HTR-8/SVneo (cell line): ENCODE data around the gene IDS.
"Not testable (repeated sequence)": the region's sequence is repeated elsewhere in the genome, so short reads cannot be mapped to it uniquely, and the experiment has no call there.

ENCODE experiments used
- DNase-seq: peaks from one replicate; pipeline ENCODE4 v3.0.0; 2011; ENCODE audit warnings: low spot score, mixed read lengths; ENCODE audit not compliant: insufficient read length
- FAIRE-seq: peaks from 2 replicates; lab custom pipeline; 2011; peaks lifted over from hg19 to GRCh38; lab: Jason Lieb, UNC

The IDS gene

GRCh38 chrX:149504226-149504914 lies 736 bp downstream of the IDS start:
- FAIRE-seq (no peak), DNase-seq (no peak)

- FAIRE-seq, DNase-seq: not testable (repeated sequence)
Observed at GRCh38 chrX:149503446-149503845, 1.7 kb downstream of the IDS start.

- not testable (repeated sequence) for DNase-seq
Observed at GRCh38 chrX:149502923-149503322, 2.2 kb downstream of the IDS start.

GRCh38 chrX:149499766-149500165 lies 5.3 kb downstream of the IDS start:
- FAIRE-seq (no peak), DNase-seq (no peak)

More at GRCh38 chrX:149502923-149503322, 2.2 kb downstream of the IDS start:
- FAIRE-seq, result not testable (repeated sequence)

GRCh38 chrX:149498767-149499166 lies 6.3 kb downstream of the IDS start:
- DNase-seq (no peak), FAIRE-seq (no peak)

DNA sequence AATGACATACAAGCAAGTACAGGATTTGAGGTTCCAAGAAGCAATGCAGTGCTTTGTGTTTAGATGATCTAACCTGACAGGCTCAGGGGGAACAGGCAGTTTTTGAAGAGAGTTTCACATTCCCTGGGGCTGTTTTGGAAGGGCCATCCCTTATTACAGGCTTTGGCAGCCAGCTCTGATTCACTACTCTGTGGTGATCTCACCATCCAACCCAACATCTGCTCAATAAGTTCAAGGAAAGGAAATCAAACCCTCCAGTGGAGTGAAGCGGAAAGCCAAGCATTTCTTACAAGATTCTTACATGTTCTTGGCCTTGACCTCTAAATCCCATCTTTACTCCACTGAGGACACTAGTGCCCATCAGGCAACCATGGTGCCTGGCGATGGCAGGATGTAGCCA lies 7.5 kb downstream of the IDS start:
- DNase-seq (no peak), FAIRE-seq (no peak)

GRCh38 chrX:149497054-149497453 lies 8.1 kb downstream of the IDS start:
- FAIRE-seq, result no peak
- no peak for DNase-seq

- no peak for DNase-seq
- FAIRE-seq, result no peak
Observed at GRCh38 chrX:149495573-149496071, 9.5 kb downstream of the IDS start.

DNA sequence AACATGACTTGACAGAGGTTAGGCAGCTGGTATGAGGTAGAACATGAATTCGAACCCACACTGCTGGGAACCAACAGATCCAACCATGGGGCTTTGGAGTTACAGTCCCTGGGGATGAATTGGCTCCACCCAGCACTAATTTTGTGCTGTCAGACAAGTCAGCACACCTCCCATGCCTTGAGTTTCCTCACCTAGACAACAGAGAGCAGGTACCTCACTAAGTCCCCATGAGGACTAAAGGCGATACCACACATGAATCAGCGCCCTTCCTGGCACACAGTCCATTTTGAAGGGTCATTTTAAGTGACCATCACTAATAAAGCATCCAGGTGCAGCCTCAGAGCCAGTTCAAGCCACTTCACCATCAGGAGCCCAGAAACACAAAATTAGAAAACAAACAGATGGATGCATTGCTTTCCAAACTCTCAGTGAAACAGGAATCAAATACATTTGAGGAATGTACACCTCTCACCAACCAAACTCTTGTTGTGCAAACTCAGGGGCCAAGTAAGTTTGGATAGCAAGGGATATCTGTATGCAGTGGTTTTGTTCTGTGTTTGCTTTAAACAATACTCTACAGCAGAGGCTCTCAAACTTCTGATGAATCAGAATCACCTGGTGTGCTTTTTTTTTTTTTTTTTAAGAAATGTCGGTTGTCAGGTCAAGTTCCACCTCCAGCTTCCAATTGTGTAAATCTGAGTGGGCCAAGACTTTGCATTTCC lies 10.1 kb downstream of the IDS start:
- FAIRE-seq, result no peak
- no peak for DNase-seq

DNA sequence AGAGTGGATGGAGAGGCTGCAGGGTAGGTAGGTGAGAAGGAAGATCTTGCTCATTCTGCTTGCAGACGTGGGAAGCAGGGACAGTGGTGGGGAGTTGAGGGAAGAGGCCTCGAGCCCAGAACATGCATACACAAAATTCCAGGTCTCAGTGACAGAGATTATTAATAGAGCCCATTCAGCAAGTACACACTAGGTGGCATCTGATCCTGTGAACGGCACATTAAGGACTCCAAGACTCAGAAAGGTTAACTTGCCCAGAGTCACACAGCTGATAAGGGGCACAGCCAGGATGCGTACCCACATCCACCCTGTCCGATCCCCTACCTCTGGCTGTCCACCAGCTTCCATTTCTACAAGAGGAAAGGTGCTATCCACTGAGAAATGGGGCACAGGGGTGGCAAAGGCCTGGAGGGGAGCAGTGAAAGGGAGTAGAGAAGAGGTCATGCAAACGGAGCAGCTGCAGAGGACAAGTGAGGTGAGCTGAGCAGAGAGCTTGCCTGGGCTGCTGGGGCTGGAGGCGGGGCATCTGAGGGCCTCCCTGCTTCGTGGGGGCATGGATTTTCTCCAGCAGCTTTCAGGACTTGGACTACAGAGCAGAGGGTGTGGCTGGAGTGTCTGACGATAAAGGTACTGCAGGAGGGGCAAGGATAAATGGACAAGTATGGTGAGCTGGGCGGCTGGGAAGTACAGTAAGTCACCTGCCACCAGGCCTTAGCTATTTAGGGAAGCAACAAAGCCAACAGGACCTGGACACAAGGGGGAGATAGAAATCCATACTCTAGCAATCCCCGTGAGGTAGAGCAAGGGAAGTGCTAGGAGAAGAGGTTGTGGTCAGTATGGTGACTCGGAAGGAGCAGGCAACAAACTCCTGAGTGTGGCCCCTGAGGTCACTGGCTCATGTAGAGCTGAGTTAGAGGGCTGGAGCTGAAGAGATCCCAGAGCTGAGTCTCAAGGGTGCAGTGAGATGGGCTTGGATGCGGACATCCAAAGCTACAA lies 11.2 kb downstream of the IDS start:
- no peak for FAIRE-seq
- DNase-seq, result no peak

- FAIRE-seq, result no peak
Observed at GRCh38 chrX:149491812-149492211, 13.3 kb downstream of the IDS start.

GRCh38 chrX:149490100-149490499 lies 15.0 kb downstream of the IDS start:
- no peak for FAIRE-seq

More at GRCh38 chrX:149491812-149492211, 13.3 kb downstream of the IDS start:
- no peak for DNase-seq

DNA sequence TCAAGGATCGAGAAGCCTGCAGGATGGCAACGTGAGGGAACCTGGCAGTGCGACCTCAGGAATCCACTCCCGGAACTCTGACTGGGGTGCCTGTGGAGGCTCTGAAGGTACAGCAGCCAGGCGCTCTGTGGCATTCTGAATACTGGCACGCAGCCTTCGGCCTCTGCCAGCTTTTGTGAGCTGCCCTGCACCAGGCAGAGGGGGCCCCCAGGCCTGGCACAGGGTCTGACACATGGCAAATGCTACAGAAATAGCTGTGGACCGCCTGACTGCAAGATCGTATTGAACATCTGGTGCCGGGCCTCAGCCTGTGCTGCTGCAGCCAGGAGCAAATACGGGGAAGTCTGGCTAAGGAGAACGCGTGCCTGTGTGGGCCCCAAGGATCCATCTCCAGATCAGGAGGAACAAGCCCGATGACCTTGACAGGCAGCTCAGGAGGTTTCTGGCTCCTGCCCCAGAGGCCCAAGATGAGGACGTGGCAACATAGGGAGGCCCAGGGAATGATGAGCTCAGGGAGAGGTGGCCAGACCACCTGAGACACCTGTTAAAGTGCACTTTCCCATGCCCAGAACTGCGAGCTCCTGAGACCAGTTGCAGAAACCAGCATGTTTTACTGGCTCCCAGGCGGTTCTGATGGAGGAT lies 16.6 kb downstream of the IDS start:
- DNase-seq, FAIRE-seq: not testable (repeated sequence)

More at GRCh38 chrX:149490100-149490499, 15.0 kb downstream of the IDS start:
- no peak for DNase-seq

GRCh38 chrX:149488008-149488407 lies 17.1 kb downstream of the IDS start:
- FAIRE-seq, DNase-seq: not testable (repeated sequence)

DNA sequence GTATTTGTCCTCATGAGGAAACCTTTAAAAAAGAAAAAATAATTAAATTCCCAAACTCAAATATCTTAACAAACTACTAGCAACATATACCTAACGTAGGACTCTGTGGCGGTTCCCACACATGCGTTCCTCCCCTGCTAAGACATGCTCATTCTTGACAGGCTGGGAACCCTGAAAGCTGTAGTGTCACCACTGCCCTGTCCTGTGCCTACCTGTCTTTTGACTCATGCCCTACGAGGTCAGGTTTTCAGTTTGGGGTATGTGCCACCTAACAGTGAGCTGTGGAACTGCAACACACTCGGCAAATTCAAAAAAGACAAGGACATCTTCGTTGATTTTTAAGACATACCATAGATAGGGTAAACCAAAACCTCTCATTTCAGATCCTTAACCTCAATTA lies 17.8 kb downstream of the IDS start:
- DNase-seq, result no peak
- no peak for FAIRE-seq

DNA sequence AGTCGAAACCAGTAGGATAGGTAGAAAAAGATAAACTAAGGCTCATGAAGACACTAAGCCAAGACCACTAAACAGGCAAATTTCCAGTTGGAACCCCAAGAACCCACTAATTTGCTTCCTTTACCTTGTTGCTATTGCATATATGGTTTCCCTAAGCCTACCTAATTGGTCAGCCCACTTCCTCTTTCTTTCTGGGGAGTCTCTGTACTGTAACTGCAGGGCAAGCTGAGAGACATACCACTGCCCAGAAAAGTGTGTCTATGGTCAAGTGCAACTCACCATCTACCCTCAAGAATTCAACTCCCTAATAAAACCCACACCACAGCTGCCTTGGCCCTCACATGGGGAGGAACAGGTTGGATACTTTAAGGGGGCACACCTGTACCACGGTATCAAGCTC lies 28.6 kb downstream of the IDS start:
- FAIRE-seq (no peak), DNase-seq (no peak)

DNA sequence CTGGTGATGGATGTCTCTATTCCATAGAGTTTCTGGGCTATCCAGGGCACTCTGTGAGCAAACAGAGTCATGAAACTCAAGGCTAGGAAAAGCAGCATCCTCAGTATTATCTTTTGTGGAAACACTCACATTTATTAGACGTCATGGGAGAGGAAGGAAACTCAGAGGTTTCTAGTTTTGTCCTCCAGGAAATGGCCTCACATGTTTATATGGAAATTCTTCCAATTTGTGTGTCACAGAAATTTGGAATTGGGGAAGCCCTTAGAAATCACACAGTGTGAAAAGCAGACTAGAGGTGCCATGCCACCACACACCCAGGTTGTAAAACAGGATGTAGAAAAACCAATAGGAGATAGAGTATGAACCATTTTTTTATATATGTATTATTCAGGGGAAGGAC lies 31.1 kb downstream of the IDS start:
- DNase-seq (no peak), FAIRE-seq (no peak)

- DNase-seq (no peak), FAIRE-seq (no peak)
Observed at GRCh38 chrX:149473092-149473491, 32.0 kb downstream of the IDS start.

GRCh38 chrX:149472625-149473024 lies 32.5 kb downstream of the IDS start:
- FAIRE-seq, result no peak
- DNase-seq, result no peak

- FAIRE-seq (no peak), DNase-seq (no peak)
Observed at GRCh38 chrX:149471397-149471796, 33.7 kb downstream of the IDS start.
